Activated naive CD4-positive, alpha-beta T cell treated with anti-CD3 and anti-CD28 coated beads, Interleukin-2, amount 50 U/mL, for 24 hours (primary cell): Measurements from ENCODE around the gene AKR1D1.
"Not testable (repeated sequence)": the region's sequence is repeated elsewhere in the genome, so short reads cannot be mapped to it uniquely, and the experiment has no call there.

Experiments
- H3K27ac Mint-ChIP-seq: one replicate; pipeline ENCODE4 v1.8.0; 2021; ENCODE audit warnings: mild to moderate bottlenecking, mixed read lengths
- H3K27me3 Mint-ChIP-seq: one replicate; pipeline ENCODE4 v1.8.0; 2021; ENCODE audit warnings: mixed read lengths
- H3K36me3 Mint-ChIP-seq: one replicate; pipeline ENCODE4 v1.8.0; 2021; ENCODE audit warnings: mixed read lengths
- H3K4me1 Mint-ChIP-seq: one replicate; pipeline ENCODE4 v1.8.0; 2021; ENCODE audit warnings: mixed read lengths
- H3K4me3 Mint-ChIP-seq: one replicate; pipeline ENCODE4 v1.8.0; 2021; ENCODE audit warnings: mild to moderate bottlenecking, mixed read lengths
- H3K9me3 Mint-ChIP-seq: one replicate; pipeline ENCODE4 v1.8.0; 2021; ENCODE audit warnings: mixed read lengths

AKR1D1 gene

DNA sequence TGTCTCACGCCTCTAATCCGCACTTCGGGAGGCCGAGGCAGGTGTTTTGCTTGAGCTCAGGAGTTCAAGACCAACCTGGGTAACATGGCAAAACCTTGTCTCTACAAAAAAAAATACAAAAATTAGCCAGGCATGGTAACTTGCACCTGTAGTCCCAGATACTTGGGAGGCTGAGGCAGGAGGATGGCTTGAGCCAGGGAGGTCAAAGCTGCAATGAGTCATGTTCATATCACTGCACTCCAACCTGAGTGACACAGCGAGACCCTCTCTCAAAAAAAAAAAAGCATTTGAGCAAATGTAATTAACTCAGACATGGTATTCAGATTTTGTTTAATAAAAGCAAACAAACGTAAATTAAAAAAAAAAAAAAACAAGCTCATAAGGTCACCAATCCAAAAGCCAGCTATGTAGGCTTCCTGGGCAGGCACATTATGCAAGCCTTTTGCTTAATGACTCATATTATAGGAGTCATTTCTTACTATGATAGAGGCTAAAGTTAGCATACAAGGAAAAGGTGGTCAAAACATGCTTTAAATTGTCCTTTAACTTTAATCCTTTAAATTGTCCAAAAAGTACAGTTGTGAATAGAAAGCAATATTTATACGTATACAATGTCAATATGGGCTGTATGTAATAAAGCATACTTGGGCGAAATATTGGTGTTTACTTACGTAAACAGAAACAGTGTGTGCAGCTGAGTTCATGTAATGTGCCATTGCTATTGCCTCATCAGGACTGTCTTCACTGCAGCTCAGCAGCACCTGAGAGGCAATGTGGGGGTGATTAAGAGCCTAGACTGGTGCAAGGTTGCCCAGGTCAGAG, 13.0 kb downstream of the AKR1D1 start:
- peaks cover 5% of the 10 kb centered on the region for H3K27me3 Mint-ChIP-seq
- H3K27ac Mint-ChIP-seq, result no peak overlapping the region
- no peak overlapping the region for H3K4me3 Mint-ChIP-seq
- H3K9me3 Mint-ChIP-seq, result no peaks in the 10 kb centered on the region
- H3K36me3 Mint-ChIP-seq, result no peaks in the 10 kb centered on the region
- H3K4me1 Mint-ChIP-seq, result no peaks in the 10 kb centered on the region

DNA sequence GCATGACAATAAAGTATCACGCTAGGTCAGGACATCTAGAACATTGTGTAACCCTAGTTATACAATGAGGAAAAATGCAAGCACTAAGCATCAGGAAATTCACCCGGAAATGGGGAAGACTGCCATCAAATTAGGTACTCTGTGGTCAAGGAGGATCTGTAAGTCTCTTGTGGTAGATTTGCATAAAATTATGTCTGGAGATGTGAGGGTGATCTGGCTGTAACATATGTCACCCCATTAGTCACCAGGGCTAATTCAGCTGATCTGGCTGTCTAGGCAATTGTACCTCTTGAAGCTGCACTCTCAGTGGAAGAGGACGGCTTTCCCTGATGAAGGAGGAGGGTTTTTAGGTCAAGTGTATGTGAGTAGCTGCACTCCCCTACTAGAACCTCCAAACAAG, 14.8 kb downstream of the AKR1D1 start:
- Mint-ChIP-seq H3K27ac (no peak overlapping the region), H3K27me3 (peaks cover 5% of the 10 kb centered on the region), H3K4me3 (no peak overlapping the region), H3K4me1 (no peaks in the 10 kb centered on the region), H3K36me3 (no peaks in the 10 kb centered on the region), H3K9me3 (no peaks in the 10 kb centered on the region)

DNA sequence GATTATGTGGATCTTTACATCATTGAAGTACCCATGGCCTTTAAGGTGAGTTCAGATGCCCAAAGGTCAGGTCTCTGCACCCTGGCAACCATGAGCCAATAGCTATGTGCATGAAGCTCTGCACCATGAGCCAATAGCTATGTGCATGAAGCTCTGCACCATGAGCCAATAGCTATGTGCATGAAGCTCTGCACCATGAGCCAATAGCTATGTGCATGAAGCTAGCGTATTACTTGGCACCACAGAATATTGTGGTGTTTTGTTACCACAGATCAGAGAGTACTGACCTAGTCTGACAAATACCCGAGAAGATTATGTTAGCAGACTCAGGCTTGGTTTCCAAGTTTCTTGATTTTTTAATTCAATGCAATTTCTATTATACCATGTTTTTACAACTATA, 15.6 kb downstream of the AKR1D1 start:
- not testable (repeated sequence) for H3K4me1 Mint-ChIP-seq, H3K4me3 Mint-ChIP-seq, H3K27me3 Mint-ChIP-seq, H3K36me3 Mint-ChIP-seq, H3K27ac Mint-ChIP-seq, H3K9me3 Mint-ChIP-seq

DNA sequence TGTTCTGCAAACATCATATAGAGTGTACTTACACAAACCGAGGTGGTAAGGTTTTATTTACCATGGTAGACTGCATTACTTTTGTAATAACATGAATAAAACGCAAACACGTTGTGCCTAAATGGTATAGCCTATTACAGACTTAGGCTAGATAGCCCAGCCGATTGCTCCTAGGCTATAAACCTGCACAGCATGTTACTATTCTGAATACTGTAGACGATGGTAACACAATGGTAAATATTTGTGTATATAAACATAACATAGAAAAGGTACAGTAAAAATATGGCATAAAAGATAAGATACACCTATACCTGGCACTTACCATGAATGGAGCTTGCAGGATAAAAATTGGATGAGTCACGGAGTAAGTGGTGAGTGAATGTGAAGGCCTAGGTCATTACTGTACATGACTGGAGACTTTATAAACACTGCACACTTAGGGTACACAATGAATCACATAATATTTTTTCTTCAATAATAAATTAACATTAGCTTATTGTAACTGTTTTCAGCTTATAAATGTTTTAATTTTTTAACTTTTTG, 16.3 kb downstream of the AKR1D1 start:
- Mint-ChIP-seq H3K4me1 (no peaks in the 10 kb centered on the region), H3K4me3 (no peak overlapping the region), H3K27me3 (peaks cover 2% of the 10 kb centered on the region), H3K9me3 (no peaks in the 10 kb centered on the region), H3K27ac (no peak overlapping the region), H3K36me3 (no peaks in the 10 kb centered on the region)

DNA sequence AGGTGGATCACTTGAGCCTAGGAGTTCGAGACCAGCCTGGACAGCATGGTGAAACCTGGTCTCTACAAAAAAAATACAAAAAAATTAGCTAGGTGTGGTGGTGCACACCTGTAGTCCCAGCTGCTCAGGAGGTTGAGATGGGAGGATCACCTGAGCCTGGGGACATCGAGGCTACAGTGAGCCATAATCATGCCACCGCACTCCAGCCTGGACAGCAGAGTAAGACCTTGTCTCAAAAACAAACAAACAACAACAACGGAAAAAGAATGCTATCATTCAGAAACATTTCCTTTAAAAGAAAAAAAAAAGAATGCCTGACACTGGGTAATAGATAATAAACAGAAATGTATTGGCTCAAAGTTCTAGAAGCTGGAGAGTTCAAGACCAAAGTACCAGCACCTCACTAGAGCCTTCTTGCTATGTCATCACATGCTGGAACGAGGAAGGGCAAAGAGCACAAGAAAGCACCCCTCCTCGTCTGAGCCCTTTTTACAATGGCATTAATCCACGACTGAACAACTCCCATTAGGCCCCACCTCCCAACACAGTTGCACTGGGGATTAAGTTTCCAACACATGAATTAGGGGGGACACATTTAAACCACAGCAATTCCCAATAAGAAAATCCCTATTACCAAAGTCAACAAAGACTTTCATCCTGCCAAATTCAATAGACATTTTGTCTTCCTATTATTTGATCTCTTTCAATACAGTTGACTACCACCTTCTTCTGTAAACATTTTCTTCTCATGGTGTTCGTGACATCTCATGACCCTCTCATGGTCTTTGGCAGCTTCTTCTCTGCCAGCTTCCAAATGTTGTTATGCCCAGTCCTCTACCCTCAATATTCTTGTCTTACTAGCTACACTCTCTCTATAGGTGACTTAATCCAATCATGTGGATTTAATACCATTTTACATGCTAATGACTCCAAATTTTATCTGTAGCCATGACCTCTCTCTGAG, 20.0 kb downstream of the AKR1D1 start:
- H3K9me3 Mint-ChIP-seq, result no peaks in the 10 kb centered on the region
- no peaks in the 10 kb centered on the region for H3K4me1 Mint-ChIP-seq
- H3K4me3 Mint-ChIP-seq, result no peak overlapping the region
- H3K27ac Mint-ChIP-seq, result no peak overlapping the region
- no peaks in the 10 kb centered on the region for H3K27me3 Mint-ChIP-seq
- H3K36me3 Mint-ChIP-seq, result no peaks in the 10 kb centered on the region

DNA sequence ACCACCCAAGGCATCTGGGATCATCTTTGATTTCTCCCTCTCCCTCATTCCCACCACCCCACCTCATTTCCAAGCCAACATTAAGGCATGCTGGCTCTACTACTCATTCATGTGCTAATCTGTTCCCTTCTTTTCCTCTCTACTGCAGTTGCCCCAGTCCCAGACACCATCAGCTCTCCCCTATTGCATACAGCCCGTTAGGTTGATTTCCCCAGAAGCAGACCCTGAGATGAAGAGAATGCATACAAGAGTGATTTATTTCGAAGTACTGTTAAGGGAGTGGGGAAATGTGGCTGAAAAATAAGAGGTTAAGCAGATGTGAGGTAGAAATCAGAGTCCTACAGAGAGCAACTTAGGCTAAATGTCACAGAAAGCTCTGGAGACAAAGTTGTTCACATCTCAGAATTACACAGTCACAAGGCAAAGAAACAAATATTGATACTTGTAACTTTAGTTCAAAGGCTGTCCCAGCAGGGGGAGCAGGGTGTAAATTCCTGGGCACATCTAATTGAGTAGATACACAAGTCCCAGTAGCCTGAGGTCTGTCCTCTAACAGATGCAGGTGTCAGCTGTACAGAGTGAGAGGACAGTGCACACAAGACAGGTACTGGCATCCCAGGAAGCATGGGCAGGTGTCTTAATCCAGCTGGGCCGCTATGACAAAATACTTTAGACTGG, 20.9 kb downstream of the AKR1D1 start:
- Mint-ChIP-seq H3K4me3 (no peak overlapping the region), H3K4me1 (no peaks in the 10 kb centered on the region), H3K9me3 (no peaks in the 10 kb centered on the region), H3K36me3 (no peaks in the 10 kb centered on the region), H3K27ac (no peak overlapping the region), H3K27me3 (no peaks in the 10 kb centered on the region)

DNA sequence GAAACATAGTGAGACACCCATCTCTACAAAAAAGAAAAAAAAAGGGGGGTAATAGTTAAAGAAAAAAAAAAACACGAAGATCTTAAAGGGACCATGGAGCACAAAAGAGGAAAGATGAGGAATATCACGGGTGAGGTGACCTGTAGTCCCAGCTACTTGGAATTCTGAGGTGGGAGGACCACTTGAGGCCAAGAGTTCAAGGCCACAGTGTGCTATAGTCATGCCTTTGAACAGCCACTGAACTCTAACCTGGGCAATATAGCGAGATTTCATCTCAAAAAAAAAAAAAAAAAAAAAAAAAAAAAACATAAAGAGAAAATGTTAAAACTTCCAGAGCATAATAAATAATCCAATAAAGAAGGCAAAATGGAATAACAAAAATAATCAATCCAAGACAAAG, 23.6 kb downstream of the AKR1D1 start:
- Mint-ChIP-seq H3K36me3 (no peaks in the 10 kb centered on the region), H3K9me3 (no peaks in the 10 kb centered on the region), H3K4me3 (no peak overlapping the region), H3K27me3 (peaks cover 5% of the 10 kb centered on the region), H3K27ac (no peak overlapping the region), H3K4me1 (no peaks in the 10 kb centered on the region)

DNA sequence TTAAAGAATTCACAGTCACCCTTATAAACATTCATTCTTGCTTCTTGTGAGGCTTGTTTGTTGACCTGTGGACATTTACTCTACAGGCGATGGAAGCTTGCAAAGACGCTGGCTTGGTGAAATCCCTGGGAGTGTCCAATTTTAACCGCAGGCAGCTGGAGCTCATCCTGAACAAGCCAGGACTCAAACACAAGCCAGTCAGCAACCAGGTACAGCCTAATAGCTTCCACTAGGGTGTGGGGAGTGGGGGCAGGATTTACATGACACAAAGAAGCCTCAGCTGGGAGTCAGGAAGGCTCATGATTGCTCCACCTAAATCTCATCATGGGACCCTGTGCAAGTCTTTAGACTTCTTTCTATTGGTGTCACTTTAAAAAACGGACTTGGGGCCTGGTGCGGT, 29.0 kb downstream of the AKR1D1 start:
- peaks cover 7% of the 10 kb centered on the region for H3K27me3 Mint-ChIP-seq
- H3K36me3 Mint-ChIP-seq, result no peaks in the 10 kb centered on the region
- H3K4me3 Mint-ChIP-seq, result no peak overlapping the region
- H3K27ac Mint-ChIP-seq, result no peak overlapping the region
- H3K9me3 Mint-ChIP-seq, result no peaks in the 10 kb centered on the region
- no peaks in the 10 kb centered on the region for H3K4me1 Mint-ChIP-seq

DNA sequence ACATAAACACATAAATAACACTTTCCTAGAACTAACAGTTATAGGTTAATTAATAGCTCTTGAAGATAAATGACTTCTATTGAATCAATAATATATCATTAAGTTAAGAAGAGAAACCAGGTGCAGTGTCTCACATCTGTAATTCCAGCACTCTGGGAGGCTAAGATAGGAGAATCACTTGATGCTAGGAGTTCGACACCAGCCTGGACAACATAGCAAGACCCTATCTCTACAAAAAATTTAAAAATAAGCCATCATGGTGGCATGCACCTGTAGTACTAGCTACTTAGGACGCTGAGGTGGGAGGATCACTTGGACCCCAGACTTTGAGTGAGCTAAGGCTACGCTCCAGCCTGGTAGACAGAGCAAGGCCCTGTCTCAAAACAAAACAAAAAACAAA, 38.8 kb downstream of the AKR1D1 start:
- Mint-ChIP-seq H3K27me3 (peaks cover 4% of the 10 kb centered on the region), H3K4me1 (peaks cover 5% of the 10 kb centered on the region), H3K27ac (no peak overlapping the region), H3K4me3 (no peak overlapping the region), H3K36me3 (no peaks in the 10 kb centered on the region), H3K9me3 (no peaks in the 10 kb centered on the region)

DNA sequence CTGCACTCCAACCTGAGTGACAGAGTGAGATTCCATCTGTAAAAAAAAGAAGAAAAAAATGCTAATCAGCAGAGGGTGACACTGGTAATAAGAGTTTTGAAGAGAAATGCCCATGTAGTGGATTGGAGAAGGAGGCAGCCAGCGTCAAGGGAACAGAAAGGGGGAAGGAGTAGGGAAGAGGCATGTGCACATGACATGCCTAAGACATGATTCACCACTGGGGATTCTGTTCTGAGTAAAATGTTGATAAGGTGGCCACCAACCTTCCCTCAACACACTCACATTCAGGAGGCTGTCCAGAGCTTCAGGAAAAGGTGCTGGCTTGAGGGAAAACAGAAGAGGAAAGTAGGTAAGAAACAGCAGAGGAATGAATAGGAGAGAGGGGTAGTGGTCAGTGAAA, 39.9 kb downstream of the AKR1D1 start:
- H3K4me3 Mint-ChIP-seq, result no peak overlapping the region
- no peaks in the 10 kb centered on the region for H3K36me3 Mint-ChIP-seq
- no peaks in the 10 kb centered on the region for H3K9me3 Mint-ChIP-seq
- H3K27me3 Mint-ChIP-seq, result peaks cover 3% of the 10 kb centered on the region
- peaks cover 1% of the 10 kb centered on the region for H3K4me1 Mint-ChIP-seq
- H3K27ac Mint-ChIP-seq, result no peak overlapping the region

DNA sequence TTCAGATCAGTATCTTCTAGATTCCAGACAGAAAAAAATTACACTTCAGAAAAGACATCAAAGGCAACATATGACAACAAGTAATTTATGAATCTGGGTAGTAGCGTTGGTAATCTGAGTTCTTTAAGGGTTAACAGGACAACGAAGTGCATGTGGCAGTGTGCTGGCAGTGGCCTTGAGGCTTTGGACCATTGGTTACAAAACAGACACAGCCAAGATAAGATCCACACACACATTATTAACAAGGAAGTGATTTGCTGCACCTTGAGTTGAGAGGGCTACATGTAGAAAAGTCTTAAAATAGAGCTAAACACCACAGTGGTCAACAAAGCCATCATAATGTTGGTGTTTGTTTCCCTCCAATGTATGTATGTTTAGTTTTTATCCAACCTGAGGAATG, 40.6 kb downstream of the AKR1D1 start:
- H3K4me1 Mint-ChIP-seq, result no peaks in the 10 kb centered on the region
- no peak overlapping the region for H3K4me3 Mint-ChIP-seq
- peaks cover 3% of the 10 kb centered on the region for H3K27me3 Mint-ChIP-seq
- H3K9me3 Mint-ChIP-seq, result no peaks in the 10 kb centered on the region
- H3K27ac Mint-ChIP-seq, result no peak overlapping the region
- H3K36me3 Mint-ChIP-seq, result no peaks in the 10 kb centered on the region

DNA sequence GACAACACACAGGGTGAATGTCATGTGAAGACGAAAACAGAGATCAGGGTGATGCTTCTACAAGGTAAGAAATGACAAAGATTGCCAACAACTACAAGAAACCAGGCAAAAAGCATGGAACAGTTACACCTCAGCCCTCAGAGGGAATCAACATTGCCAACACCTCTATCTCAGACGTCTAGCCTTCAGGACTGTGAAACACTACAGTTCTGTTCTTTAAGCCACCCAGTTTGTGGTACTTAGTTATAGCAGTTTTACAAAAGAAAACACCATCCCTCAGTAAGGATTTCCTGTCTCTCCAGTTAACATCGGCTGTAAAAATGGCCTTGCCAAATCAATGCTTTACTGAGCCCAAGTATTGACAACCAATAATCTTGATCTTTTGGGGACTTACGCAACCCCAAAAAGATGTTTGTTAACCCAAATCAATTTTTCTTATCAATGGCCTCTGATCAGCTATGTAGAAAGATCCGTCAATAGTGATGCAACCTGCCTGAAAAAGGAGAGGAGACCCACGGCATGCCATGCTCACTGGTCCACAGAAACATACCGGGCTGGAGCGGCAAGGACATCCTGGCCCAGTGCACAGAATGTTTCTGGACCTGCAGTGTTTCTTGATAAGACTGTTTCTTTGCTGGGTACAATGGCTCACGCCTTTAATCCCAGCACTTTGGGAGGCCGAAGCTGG, 44.0 kb downstream of the AKR1D1 start:
- no peak overlapping the region for H3K27ac Mint-ChIP-seq
- H3K4me3 Mint-ChIP-seq, result no peak overlapping the region
- H3K4me1 Mint-ChIP-seq, result no peaks in the 10 kb centered on the region
- H3K36me3 Mint-ChIP-seq, result no peaks in the 10 kb centered on the region
- H3K27me3 Mint-ChIP-seq, result peaks cover 3% of the 10 kb centered on the region
- H3K9me3 Mint-ChIP-seq, result no peaks in the 10 kb centered on the region

DNA sequence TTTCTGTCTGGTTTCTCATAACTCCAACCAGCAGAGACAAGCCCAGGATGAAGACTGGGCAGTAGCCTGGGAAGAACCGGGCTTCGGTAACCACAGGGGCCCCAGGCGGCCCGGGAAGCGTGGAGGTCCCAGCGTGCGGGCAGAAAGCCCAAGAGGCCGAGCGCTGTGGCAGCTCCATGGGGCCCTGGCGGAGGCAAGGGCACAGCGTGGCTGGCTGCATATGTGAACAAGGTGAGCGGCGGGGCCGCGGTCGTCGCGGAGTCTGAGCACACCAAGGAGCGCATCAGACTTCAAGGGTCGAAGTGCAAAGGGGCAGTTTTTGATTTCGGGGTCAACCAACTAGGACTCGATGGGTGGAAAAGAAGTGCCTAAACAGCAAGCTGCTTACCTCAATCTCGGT, 45.9 kb downstream of the AKR1D1 start:
- Mint-ChIP-seq H3K4me3 (no peak overlapping the region), H3K27ac (no peak overlapping the region), H3K4me1 (no peaks in the 10 kb centered on the region), H3K9me3 (no peaks in the 10 kb centered on the region), H3K36me3 (no peaks in the 10 kb centered on the region), H3K27me3 (peaks cover 1% of the 10 kb centered on the region)

DNA sequence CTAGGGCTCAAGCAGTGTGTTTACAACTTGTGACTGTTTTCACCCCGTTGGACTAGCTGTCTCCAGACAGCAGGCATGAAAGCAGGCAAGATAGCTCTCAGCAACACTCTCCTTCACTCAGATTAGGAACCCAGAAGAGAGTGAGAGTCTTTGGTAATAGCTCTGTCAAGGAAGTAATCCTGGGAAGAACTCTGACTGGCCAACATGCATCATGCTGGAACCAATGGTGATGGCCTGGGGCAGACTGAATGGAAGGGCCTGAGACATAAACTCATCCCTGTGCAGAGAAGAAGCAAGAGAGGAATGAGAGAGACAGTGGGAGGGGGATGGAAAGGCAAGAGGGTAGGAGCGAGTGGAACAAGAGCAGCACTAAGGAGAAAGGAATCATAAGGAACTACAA, 48.9 kb downstream of the AKR1D1 start:
- H3K4me1 Mint-ChIP-seq, result no peaks in the 10 kb centered on the region
- no peak overlapping the region for H3K4me3 Mint-ChIP-seq
- peak overlapping the region; percentile 25 for H3K27ac Mint-ChIP-seq
- no peaks in the 10 kb centered on the region for H3K27me3 Mint-ChIP-seq
- no peaks in the 10 kb centered on the region for H3K9me3 Mint-ChIP-seq
- no peaks in the 10 kb centered on the region for H3K36me3 Mint-ChIP-seq

DNA sequence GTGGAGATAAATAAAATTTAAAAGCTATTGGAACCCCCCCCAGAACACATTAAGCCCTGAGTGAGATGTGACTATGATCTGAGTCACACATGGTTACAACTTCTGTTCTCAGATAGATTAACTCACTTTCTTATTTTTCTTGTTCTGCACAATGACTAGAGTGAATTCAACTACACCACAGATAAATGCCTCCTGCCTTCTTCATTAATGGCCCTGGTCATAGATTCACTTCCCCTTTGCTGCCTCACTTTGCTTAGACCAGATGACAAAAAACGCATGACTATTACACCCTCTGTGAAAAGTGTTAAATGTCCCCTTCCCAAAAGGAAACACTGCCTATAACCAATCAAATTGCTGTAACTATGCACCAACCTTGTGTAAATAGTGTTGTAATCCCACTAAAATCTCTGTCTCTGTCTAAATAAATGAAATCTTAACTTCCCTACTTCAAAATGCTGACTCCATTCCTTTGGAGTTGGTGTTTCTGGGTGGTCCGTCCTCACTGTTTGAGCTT, 49.4 kb downstream of the AKR1D1 start:
- Mint-ChIP-seq H3K27ac (no peak overlapping the region), H3K9me3 (no peaks in the 10 kb centered on the region)

More for the DNA sequence above, 49.4 kb downstream of the AKR1D1 start:
- no peak overlapping the region for H3K4me3 Mint-ChIP-seq
- no peaks in the 10 kb centered on the region for H3K4me1 Mint-ChIP-seq
- H3K36me3 Mint-ChIP-seq, result no peaks in the 10 kb centered on the region
- no peaks in the 10 kb centered on the region for H3K27me3 Mint-ChIP-seq
